Fibroblast of lung (primary cell): ENCODE results near the gene PCDH9.

ENCODE experiments used
- CTCF ChIP-seq, 2 donors: IDR thresholded peaks in 1 of 2; conservative IDR thresholded peaks in 1 of 2; 1 replicate in 1 of 2; 2 replicates in 1 of 2; pipeline ENCODE4 v1.5.1; 2011 to 2012; ENCODE audit warnings: low read length in 2 of 2, control low read depth in 1 of 2, inconsistent platforms in 1 of 2, low read depth in 1 of 2, mild to moderate bottlenecking in 1 of 2
- EZH2 ChIP-seq: IDR thresholded peaks from 2 replicates; pipeline ENCODE4 v1.5.1; 2012; ENCODE audit warnings: low read length, control low read depth, mild to moderate bottlenecking; ENCODE audit errors: missing control alignments

GRCh38 chr13:67117010-67117550 lies 113.1 kb downstream of the PCDH9 start:
- TF ChIP-seq CTCF (conservative IDR thresholded peaks at IDR 0.05 in 1 of 2, IDR thresholded peaks at IDR 0.05 in 1 of 2; ENCODE audit: low read depth in 1 of 2, low read length in 2 of 2) = no peak
- TF ChIP-seq EZH2 = no peak
